Measurements from ENCODE around the gene MAFF.

DNA sequence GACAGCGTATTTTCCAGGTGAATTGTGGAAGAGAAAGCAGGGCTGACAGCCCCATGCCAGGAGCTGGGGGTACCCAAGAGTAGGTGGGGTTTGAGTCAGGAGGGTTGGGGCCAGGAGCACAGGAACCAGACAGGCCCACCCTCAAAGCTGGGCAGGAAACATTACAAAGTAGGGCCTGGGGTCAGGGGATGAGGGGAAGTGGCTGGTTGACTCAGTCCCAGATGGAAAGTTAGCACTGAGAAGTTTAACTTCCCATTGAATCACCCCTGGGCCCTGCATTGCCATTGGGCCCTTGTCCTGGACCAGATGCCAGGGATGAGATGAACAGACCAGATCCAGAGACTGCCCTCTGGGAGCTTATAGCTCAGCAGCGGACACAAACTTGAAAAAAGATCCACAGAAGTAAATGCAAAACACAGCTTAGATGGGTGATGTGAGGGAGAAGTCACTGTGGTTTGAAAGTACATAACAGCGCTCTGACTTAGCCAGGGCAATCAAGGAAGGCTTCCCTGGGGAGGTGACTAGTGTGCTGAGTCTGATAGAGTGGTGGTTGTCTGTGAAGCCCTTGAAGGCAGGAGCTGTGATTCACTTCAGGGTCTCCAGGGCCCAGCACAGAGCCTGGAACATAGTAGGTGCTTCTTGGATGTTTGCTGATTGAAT is 2.2 kb downstream of the MAFF start:
- TF ChIP-seq, protein P1, sequence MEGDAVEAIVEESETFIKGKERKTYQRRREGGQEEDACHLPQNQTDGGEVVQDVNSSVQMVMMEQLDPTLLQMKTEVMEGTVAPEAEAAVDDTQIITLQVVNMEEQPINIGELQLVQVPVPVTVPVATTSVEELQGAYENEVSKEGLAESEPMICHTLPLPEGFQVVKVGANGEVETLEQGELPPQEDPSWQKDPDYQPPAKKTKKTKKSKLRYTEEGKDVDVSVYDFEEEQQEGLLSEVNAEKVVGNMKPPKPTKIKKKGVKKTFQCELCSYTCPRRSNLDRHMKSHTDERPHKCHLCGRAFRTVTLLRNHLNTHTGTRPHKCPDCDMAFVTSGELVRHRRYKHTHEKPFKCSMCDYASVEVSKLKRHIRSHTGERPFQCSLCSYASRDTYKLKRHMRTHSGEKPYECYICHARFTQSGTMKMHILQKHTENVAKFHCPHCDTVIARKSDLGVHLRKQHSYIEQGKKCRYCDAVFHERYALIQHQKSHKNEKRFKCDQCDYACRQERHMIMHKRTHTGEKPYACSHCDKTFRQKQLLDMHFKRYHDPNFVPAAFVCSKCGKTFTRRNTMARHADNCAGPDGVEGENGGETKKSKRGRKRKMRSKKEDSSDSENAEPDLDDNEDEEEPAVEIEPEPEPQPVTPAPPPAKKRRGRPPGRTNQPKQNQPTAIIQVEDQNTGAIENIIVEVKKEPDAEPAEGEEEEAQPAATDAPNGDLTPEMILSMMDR (IDR thresholded peaks at IDR 0.05) = no peak
- TF ChIP-seq ZNF121 (CRISPR knock-in tag; IDR thresholded peaks at IDR 0.05) = no peak
- TF ChIP-seq, protein P2, sequence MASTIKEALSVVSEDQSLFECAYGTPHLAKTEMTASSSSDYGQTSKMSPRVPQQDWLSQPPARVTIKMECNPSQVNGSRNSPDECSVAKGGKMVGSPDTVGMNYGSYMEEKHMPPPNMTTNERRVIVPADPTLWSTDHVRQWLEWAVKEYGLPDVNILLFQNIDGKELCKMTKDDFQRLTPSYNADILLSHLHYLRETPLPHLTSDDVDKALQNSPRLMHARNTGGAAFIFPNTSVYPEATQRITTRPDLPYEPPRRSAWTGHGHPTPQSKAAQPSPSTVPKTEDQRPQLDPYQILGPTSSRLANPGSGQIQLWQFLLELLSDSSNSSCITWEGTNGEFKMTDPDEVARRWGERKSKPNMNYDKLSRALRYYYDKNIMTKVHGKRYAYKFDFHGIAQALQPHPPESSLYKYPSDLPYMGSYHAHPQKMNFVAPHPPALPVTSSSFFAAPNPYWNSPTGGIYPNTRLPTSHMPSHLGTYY (CRISPR knock-in tag; IDR thresholded peaks at IDR 0.05) = no peak
- TF ChIP-seq ZNF416 (CRISPR knock-in tag; IDR thresholded peaks at IDR 0.05) = no peak
- no peak for TF ChIP-seq JUN (CRISPR knock-in tag; IDR thresholded peaks at IDR 0.05)
- TF ChIP-seq, protein P3, sequence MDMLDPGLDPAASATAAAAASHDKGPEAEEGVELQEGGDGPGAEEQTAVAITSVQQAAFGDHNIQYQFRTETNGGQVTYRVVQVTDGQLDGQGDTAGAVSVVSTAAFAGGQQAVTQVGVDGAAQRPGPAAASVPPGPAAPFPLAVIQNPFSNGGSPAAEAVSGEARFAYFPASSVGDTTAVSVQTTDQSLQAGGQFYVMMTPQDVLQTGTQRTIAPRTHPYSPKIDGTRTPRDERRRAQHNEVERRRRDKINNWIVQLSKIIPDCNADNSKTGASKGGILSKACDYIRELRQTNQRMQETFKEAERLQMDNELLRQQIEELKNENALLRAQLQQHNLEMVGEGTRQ (CRISPR knock-in tag; IDR thresholded peaks at IDR 0.05) = no peak
- TF ChIP-seq, protein P4, sequence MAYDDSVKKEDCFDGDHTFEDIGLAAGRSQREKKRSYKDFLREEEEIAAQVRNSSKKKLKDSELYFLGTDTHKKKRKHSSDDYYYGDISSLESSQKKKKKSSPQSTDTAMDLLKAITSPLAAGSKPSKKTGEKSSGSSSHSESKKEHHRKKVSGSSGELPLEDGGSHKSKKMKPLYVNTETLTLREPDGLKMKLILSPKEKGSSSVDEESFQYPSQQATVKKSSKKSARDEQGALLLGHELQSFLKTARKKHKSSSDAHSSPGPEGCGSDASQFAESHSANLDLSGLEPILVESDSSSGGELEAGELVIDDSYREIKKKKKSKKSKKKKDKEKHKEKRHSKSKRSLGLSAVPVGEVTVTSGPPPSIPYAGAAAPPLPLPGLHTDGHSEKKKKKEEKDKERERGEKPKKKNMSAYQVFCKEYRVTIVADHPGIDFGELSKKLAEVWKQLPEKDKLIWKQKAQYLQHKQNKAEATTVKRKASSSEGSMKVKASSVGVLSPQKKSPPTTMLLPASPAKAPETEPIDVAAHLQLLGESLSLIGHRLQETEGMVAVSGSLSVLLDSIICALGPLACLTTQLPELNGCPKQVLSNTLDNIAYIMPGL (CRISPR knock-in tag; IDR thresholded peaks at IDR 0.05) = no peak
- no peak for TF ChIP-seq FOXP1 (CRISPR knock-in tag; IDR thresholded peaks at IDR 0.05; ENCODE audit: borderline replicate concordance)
- no peak for TF ChIP-seq GABPB1 (CRISPR knock-in tag; IDR thresholded peaks at IDR 0.05)
- TF ChIP-seq, protein P5, sequence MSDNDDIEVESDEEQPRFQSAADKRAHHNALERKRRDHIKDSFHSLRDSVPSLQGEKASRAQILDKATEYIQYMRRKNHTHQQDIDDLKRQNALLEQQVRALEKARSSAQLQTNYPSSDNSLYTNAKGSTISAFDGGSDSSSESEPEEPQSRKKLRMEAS (CRISPR knock-in tag; IDR thresholded peaks at IDR 0.05) = no peak
- TF ChIP-seq, protein P6, sequence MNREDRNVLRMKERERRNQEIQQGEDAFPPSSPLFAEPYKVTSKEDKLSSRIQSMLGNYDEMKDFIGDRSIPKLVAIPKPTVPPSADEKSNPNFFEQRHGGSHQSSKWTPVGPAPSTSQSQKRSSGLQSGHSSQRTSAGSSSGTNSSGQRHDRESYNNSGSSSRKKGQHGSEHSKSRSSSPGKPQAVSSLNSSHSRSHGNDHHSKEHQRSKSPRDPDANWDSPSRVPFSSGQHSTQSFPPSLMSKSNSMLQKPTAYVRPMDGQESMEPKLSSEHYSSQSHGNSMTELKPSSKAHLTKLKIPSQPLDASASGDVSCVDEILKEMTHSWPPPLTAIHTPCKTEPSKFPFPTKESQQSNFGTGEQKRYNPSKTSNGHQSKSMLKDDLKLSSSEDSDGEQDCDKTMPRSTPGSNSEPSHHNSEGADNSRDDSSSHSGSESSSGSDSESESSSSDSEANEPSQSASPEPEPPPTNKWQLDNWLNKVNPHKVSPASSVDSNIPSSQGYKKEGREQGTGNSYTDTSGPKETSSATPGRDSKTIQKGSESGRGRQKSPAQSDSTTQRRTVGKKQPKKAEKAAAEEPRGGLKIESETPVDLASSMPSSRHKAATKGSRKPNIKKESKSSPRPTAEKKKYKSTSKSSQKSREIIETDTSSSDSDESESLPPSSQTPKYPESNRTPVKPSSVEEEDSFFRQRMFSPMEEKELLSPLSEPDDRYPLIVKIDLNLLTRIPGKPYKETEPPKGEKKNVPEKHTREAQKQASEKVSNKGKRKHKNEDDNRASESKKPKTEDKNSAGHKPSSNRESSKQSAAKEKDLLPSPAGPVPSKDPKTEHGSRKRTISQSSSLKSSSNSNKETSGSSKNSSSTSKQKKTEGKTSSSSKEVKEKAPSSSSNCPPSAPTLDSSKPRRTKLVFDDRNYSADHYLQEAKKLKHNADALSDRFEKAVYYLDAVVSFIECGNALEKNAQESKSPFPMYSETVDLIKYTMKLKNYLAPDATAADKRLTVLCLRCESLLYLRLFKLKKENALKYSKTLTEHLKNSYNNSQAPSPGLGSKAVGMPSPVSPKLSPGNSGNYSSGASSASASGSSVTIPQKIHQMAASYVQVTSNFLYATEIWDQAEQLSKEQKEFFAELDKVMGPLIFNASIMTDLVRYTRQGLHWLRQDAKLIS (CRISPR knock-in tag; IDR thresholded peaks at IDR 0.05; ENCODE audit: borderline replicate concordance) = no peak
